Neural progenitor cell (in vitro differentiated cells): ENCODE results near the gene VPS26C.

ENCODE experiments used
- CTCF ChIP-seq: fragments of 200-600 bp; sonication (generic); IDR thresholded peaks from 2 replicates; pipeline ENCODE4 v1.5.1; 2017; ENCODE audit warnings: antibody characterized with exemption, mild to moderate bottlenecking
- EZH2 ChIP-seq: fragments of 200-600 bp; sonication (generic); IDR thresholded peaks from 2 replicates; pipeline ENCODE4 v1.6.1; 2017; ENCODE audit warnings: antibody characterized with exemption, mild to moderate bottlenecking, moderate library complexity

- no peak for TF ChIP-seq CTCF
- no peak for TF ChIP-seq EZH2
Measured at GRCh38 chr21:37181059-37181458, 86.1 kb downstream of the VPS26C start.
